Activated effector memory CD4-positive, alpha-beta T cell treated with anti-CD3 and anti-CD28 coated beads, Interleukin-2, amount 50 U/mL, for 16 hours (primary cell): Measurements from ENCODE around the gene NELFA.
"Not testable (repeated sequence)": the region's sequence is repeated elsewhere in the genome, so short reads cannot be mapped to it uniquely, and the experiment has no call there.

ENCODE experiments used
- DNase-seq: peaks from one replicate; pipeline ENCODE4 v3.0.0-alpha.2; 2020

Gene NELFA

GRCh38 chr4:1993718-1994516 lies 14.9 kb downstream of the NELFA start:
- DNase-seq, result not testable (repeated sequence)

GRCh38 chr4:1993169-1993516 lies 15.6 kb downstream of the NELFA start:
- DNase-seq, result peak; percentile 55

- DNase-seq, result peak; percentile 57
Observed at GRCh38 chr4:1992468-1993168, 16.2 kb downstream of the NELFA start.

- peak; percentile 54 for DNase-seq
Observed at GRCh38 chr4:1991596-1992434, 17.0 kb downstream of the NELFA start.

- DNase-seq, result no peak
Observed at GRCh38 chr4:1991087-1991486, 17.7 kb downstream of the NELFA start.

- DNase-seq, result no peak
Observed at GRCh38 chr4:1990676-1991075, 18.1 kb downstream of the NELFA start.

- peak; percentile 60 for DNase-seq
Observed at GRCh38 chr4:1990348-1990645, 18.5 kb downstream of the NELFA start.

- peak; percentile 58 for DNase-seq
Observed at GRCh38 chr4:1989533-1990347, 19.0 kb downstream of the NELFA start.

- DNase-seq, result no peak
Observed at GRCh38 chr4:1988327-1988724, 20.4 kb downstream of the NELFA start.

- DNase-seq, result peak; percentile 56
Observed at GRCh38 chr4:1987721-1988326, 20.9 kb downstream of the NELFA start.

- no peak for DNase-seq
Observed at GRCh38 chr4:1987296-1987695, 21.5 kb downstream of the NELFA start.

GRCh38 chr4:1986578-1987210 lies 22.1 kb downstream of the NELFA start:
- no peak for DNase-seq

GRCh38 chr4:1985780-1986577 lies 22.8 kb downstream of the NELFA start:
- no peak for DNase-seq

GRCh38 chr4:1985294-1985693 lies 23.5 kb downstream of the NELFA start:
- DNase-seq, result peak; percentile 61

- DNase-seq, result peak; percentile 62
Observed at GRCh38 chr4:1984406-1985191, 24.2 kb downstream of the NELFA start.

- DNase-seq, result peak; percentile 59
Observed at GRCh38 chr4:1983846-1984405, 24.8 kb downstream of the NELFA start.

- DNase-seq, result peak; percentile 61
Observed at GRCh38 chr4:1983053-1983845, 25.5 kb downstream of the NELFA start.

- no peak for DNase-seq
Observed at GRCh38 chr4:1982124-1983052, 26.4 kb downstream of the NELFA start.
